NCI-H1417 treated with DMSO at 0.1 percent for 48 hours (cell line): ENCODE data around the gene SPATA31E1.
"Not testable (repeated sequence)": the region's sequence is repeated elsewhere in the genome, so short reads cannot be mapped to it uniquely, and the experiment has no call there.

Source experiments
- DNase-seq: peaks from one replicate; lab custom pipeline; 2025; lab: John Stamatoyannopoulos, UW

SPATA31E1 gene

GRCh38 chr9:87882627-87883026 lies at the start of gene SPATA31E1:
TSS of gene SPATA31E1 (plus strand) at chr9:87882877. CDS start at chr9:87882892, 15 bp downstream.
- no peak for DNase-seq

GRCh38 chr9:87834357-87834756 lies 48.3 kb upstream of the SPATA31E1 start:
- no peak for DNase-seq

- DNase-seq: no peak
Observed at GRCh38 chr9:87836536-87836935, 46.1 kb upstream of the SPATA31E1 start.

GRCh38 chr9:87836951-87837705 lies 45.5 kb upstream of the SPATA31E1 start:
- DNase-seq: no peak

GRCh38 chr9:87840134-87840533 lies 42.5 kb upstream of the SPATA31E1 start:
- no peak for DNase-seq

- no peak for DNase-seq
Observed at GRCh38 chr9:87842878-87843585, 39.6 kb upstream of the SPATA31E1 start.

- DNase-seq: no peak
Observed at GRCh38 chr9:87844506-87844905, 38.2 kb upstream of the SPATA31E1 start.

GRCh38 chr9:87847817-87848216 lies 34.9 kb upstream of the SPATA31E1 start:
- DNase-seq: not testable (repeated sequence)

GRCh38 chr9:87849144-87849758 lies 33.4 kb upstream of the SPATA31E1 start:
- DNase-seq: no peak

GRCh38 chr9:87850391-87850790 lies 32.3 kb upstream of the SPATA31E1 start:
- DNase-seq: no peak

GRCh38 chr9:87851186-87851585 lies 31.5 kb upstream of the SPATA31E1 start:
- DNase-seq: not testable (repeated sequence)

- DNase-seq: no peak
Observed at GRCh38 chr9:87853302-87853701, 29.4 kb upstream of the SPATA31E1 start.

- DNase-seq: no peak
Observed at GRCh38 chr9:87853876-87854579, 28.6 kb upstream of the SPATA31E1 start.

GRCh38 chr9:87854580-87854955 lies 28.1 kb upstream of the SPATA31E1 start:
- no peak for DNase-seq

- no peak for DNase-seq
Observed at GRCh38 chr9:87855061-87855460, 27.6 kb upstream of the SPATA31E1 start.

- DNase-seq: no peak
Observed at GRCh38 chr9:87857141-87857947, 25.3 kb upstream of the SPATA31E1 start.

GRCh38 chr9:87857948-87858335 lies 24.7 kb upstream of the SPATA31E1 start:
- DNase-seq: no peak

- DNase-seq: no peak
Observed at GRCh38 chr9:87859137-87859536, 23.5 kb upstream of the SPATA31E1 start.

GRCh38 chr9:87859786-87860185 lies 22.9 kb upstream of the SPATA31E1 start:
- no peak for DNase-seq

GRCh38 chr9:87861332-87861731 lies 21.3 kb upstream of the SPATA31E1 start:
- no peak for DNase-seq

GRCh38 chr9:87862536-87863268 lies 20.0 kb upstream of the SPATA31E1 start:
- no peak for DNase-seq
